Cardiac septum (tissue), 1 donor: ENCODE results near the gene MED27. TPM values are rescaled to one million over a fixed set of nuclear protein-coding genes. Genes with fewer than 3 reads are reported as not detected.

Source experiments
- DNase-seq: peaks from one replicate; pipeline ENCODE4 v3.0.0-alpha.2; 2020; ENCODE audit warnings: low spot score
- intact Hi-C: fragments of 100-400 bp; cut with DNase I; formaldehyde crosslinking; loops from one replicate; pipeline ENCODE4 v1.14.0; 2022
- total RNA-seq: library from RNA; stranded (reverse); fragmentation: NEBNext Ultra II Directional; extraction: Animal tissue kit (Norgen Biotek cat#: 25700); gene quantifications from one replicate; pipeline ENCODE4 v1.2.1, GENCODE V29; 2021
- donor health status: DM: no; HTN: no; CAD: no.

The MED27 gene
- total RNA-seq, 1 donor from 2014 or later: 19.2 TPM

- DNase-seq: no peak
- intact Hi-C loops: no loop called here
These were observed 268.3 kb downstream of the MED27 start for GRCh38 chr9:131811405-131811804.

GRCh38 chr9:131810351-131811170 is 269.1 kb downstream of the MED27 start:
- intact Hi-C loops: no loop called here
- no peak for DNase-seq

Other genes starting within 250 kb of the MED27 start
- 7.7 TPM for gene NTNG2, start 82.2 kb upstream of the MED27 start, total RNA-seq